Kidney (tissue), 14 donors: ENCODE results near the gene PTTG1IP2. TPM values are rescaled to one million over a fixed set of nuclear protein-coding genes. Genes with fewer than 3 reads are reported as not detected.

ENCODE experiments used
- DNase-seq, 5 donors: peaks; one replicate each; pipeline ENCODE4 v3.0.0-alpha.2; 2013 to 2020
- FAIRE-seq: peaks from 2 replicates; lab custom pipeline; 2012; peaks lifted over from hg19 to GRCh38; lab: Jason Lieb, UNC
- H3K27ac ChIP-seq, 2 donors: one replicate each; pipeline ENCODE4 v1.7.0; 2013; ENCODE audit warnings: low read depth in 2 of 2, low read length in 2 of 2, inconsistent platforms in 1 of 2
- H3K27me3 ChIP-seq: one replicate; pipeline ENCODE4 v1.7.1; 2013; ENCODE audit warnings: low read length, inconsistent platforms; ENCODE audit not compliant: control insufficient read depth, insufficient read depth
- H3K36me3 ChIP-seq, 3 donors: one replicate each; pipeline versions ENCODE4 v1.7.0 to v1.7.1; 2013; ENCODE audit warnings: low read length in 3 of 3, control low read depth in 1 of 3, inconsistent platforms in 1 of 3; ENCODE audit not compliant: insufficient read depth in 3 of 3, control insufficient read depth in 2 of 3
- H3K4me1 ChIP-seq, 3 donors: one replicate each; pipeline versions ENCODE4 v1.7.0 to v1.7.1; 2013; ENCODE audit warnings: low read length in 3 of 3, inconsistent platforms in 1 of 3, low read depth in 1 of 3; ENCODE audit not compliant: control insufficient read depth in 2 of 3, insufficient read depth in 2 of 3
- H3K4me3 ChIP-seq, 3 donors: one replicate each; pipeline versions ENCODE4 v1.7.0 to v1.8.1; 2013; ENCODE audit warnings: low read length in 3 of 3, control low read depth in 1 of 3, inconsistent platforms in 1 of 3
- H3K9ac ChIP-seq, 3 donors: one replicate each; pipeline versions ENCODE4 v1.7.0 to v1.7.1; 2013; ENCODE audit warnings: low read length in 3 of 3, control low read depth in 1 of 3, inconsistent platforms in 1 of 3
- H3K9me3 ChIP-seq, 3 donors: one replicate each; pipeline versions ENCODE4 v1.7.0 to v1.7.1; 2013; ENCODE audit warnings: low read length in 3 of 3, control low read depth in 1 of 3, inconsistent platforms in 1 of 3; ENCODE audit not compliant: control insufficient read depth in 2 of 3, insufficient read depth in 1 of 3
- CTCF ChIP-seq: IDR thresholded peaks from 3 replicates; pipeline ENCODE4 v1.5.1; 2012; ENCODE audit warnings: mild to moderate bottlenecking, moderate library complexity, borderline replicate concordance; ENCODE audit not compliant: insufficient read depth; ENCODE audit errors: extremely low read depth
- intact Hi-C: fragments of 100-400 bp; cut with DNase I; formaldehyde crosslinking; loops from one replicate; pipeline ENCODE4 v1.11.1; 2022
- polyA plus RNA-seq: library from polyadenylated mRNA; stranded (reverse); fragments of 350-450 nt; fragmentation: Illumina TruSeq; extraction: RNeasy Lipid Tissue Mini Kit (QIAGEN cat#74804); gene quantifications from one replicate; pipeline ENCODE4 v1.2.3, GENCODE V29; 2014; ENCODE audit warnings: low read depth, low replicate concordance; ENCODE audit not compliant: insufficient read depth
- total RNA-seq: library from RNA; stranded (reverse); fragmentation: NEBNext Ultra II Directional; extraction: Animal tissue kit (Norgen Biotek cat#: 25700); gene quantifications from one replicate; pipeline ENCODE4 v1.2.1, GENCODE V29; 2021
- donor health status: control.
- donor health status: control.
- donor health status: control.
- donor health status: control.
- donor health status: control.
- donor health status: DM: yes; HTN: yes; CAD: no.
- donor health status: Normal renal cell carcinoma (clear cell type).

Gene PTTG1IP2
- total and polyA plus RNA-seq, 2 donors from 2014 or later = not detected

- no peak overlapping the region for H3K4me3 ChIP-seq
Observed at GRCh38 chr7:90520484-90520883, 51.0 kb downstream of the PTTG1IP2 start.

GRCh38 chr7:90530263-90530662 is 60.8 kb downstream of the PTTG1IP2 start:
- H3K9ac ChIP-seq = no peak overlapping the region
- no peaks in the 10 kb centered on the region for H3K36me3 ChIP-seq
- H3K4me1 ChIP-seq = peaks cover 0 to 8% (median 2%) of the 10 kb centered on the region in 3 donors
- FAIRE-seq (no peak), DNase-seq (no peak)
- no peak overlapping the region for H3K27ac ChIP-seq
- H3K27me3 ChIP-seq = no peaks in the 10 kb centered on the region
- intact Hi-C loops = no loop called here
- no peaks in the 10 kb centered on the region for H3K9me3 ChIP-seq
- no peak for TF ChIP-seq CTCF
- H3K4me3 ChIP-seq = no peak overlapping the region

More at GRCh38 chr7:90520484-90520883, 51.0 kb downstream of the PTTG1IP2 start:
- Histone ChIP-seq H3K36me3 (no peaks in the 10 kb centered on the region), H3K9me3 (no peaks in the 10 kb centered on the region), H3K9ac (no peak overlapping the region), H3K4me1 (no peaks in the 10 kb centered on the region), H3K27ac (no peak overlapping the region), H3K27me3 (no peaks in the 10 kb centered on the region)
- DNase-seq (no peak), FAIRE-seq (no peak)
- TF ChIP-seq CTCF = no peak
- intact Hi-C loops = no loop called here

GRCh38 chr7:90532231-90532929 is 62.9 kb downstream of the PTTG1IP2 start:
- FAIRE-seq (no peak), DNase-seq (no peak)
- no peak for TF ChIP-seq CTCF
- Histone ChIP-seq H3K27ac (no peak overlapping the region), H3K4me3 (no peak overlapping the region), H3K36me3 (no peaks in the 10 kb centered on the region), H3K4me1 (peaks cover 0 to 8% (median 2%) of the 10 kb centered on the region in 3 donors), H3K9ac (no peak overlapping the region), H3K9me3 (no peaks in the 10 kb centered on the region), H3K27me3 (no peaks in the 10 kb centered on the region)
- intact Hi-C loops = no loop called here
